Right lobe of liver (tissue), 6 donors: ENCODE results near the gene IFI30. TPM values are rescaled to one million over a fixed set of nuclear protein-coding genes. Genes with fewer than 3 reads are reported as not detected.

Experiments
- ATAC-seq, 4 donors: fragments of 200-7000 bp; cut with Tn5 transposase; one replicate each; pipeline ENCODE4 v1.9.1; 2020; ENCODE audit warnings: mild to moderate bottlenecking in 4 of 4, moderate library complexity in 4 of 4
- DNase-seq, 3 donors: peaks; one replicate each; pipeline ENCODE4 v3.0.0-alpha.2; 2020
- H3K27ac ChIP-seq, 3 donors: fragments of 200-600 bp; one replicate each; pipeline ENCODE4 v1.8.0; 2022
- H3K27me3 ChIP-seq, 2 donors: fragments of 200-600 bp; one replicate each; pipeline ENCODE4 v1.8.0; 2022
- H3K36me3 ChIP-seq, 4 donors: fragments of 200-600 bp; sonication (generic) in 1 of 4; one replicate each; pipeline versions ENCODE4 v1.5.1 to v1.8.0; 2017 to 2022; ENCODE audit warnings: control low read depth in 1 of 4
- H3K4me1 ChIP-seq, 4 donors: fragments of 200-600 bp; sonication (generic) in 1 of 4; one replicate each; pipeline versions ENCODE4 v1.5.1 to v1.8.0; 2017 to 2022; ENCODE audit warnings: control low read depth in 1 of 4
- H3K4me3 ChIP-seq, 3 donors: fragments of 200-600 bp; one replicate each; pipeline ENCODE4 v1.8.0; 2022
- H3K9me3 ChIP-seq, 4 donors: fragments of 200-600 bp; sonication (generic) in 1 of 4; one replicate each; pipeline versions ENCODE4 v1.5.1 to v1.8.0; 2017 to 2022; ENCODE audit warnings: control low read depth in 1 of 4
- POLR2A ChIP-seq: fragments of 450-650 bp; IDR thresholded peaks from one replicate; pipeline ENCODE4 v1.6.1; 2017; ENCODE audit warnings: antibody characterized with exemption, mild to moderate bottlenecking
- WGBS: methylation state at CpG from one replicate; pipeline ENCODE4 v1.1.6; 2018; ENCODE audit warnings: low coverage, low lambda C conversion rate; ENCODE audit not compliant: insufficient coverage; ENCODE audit errors: missing lambda C conversion rate; 5-methylcytosine and 5-hydroxymethylcytosine counted together
- intact Hi-C, 2 donors: fragments of 100-400 bp; cut with DNase I; formaldehyde crosslinking; loops; one replicate each; pipeline versions ENCODE4 v1.11.2 to v1.14.1; 2022
- total RNA-seq, 6 experiments: library from RNA; depleted of rRNA in 2 of 6; stranded (reverse); fragments of >200 nt in 2 of 6; fragmentation: NEBNext Ultra II Directional in 3 of 6; extraction: Animal tissue kit (Norgen Biotek cat#: 25700) in 3 of 6; gene quantifications; one replicate each; pipeline versions ENCODE4 v1.1.0 to v1.2.4, GENCODE V29; 2016 to 2023
- TF ChIP-seq, protein P1 (sequence below), 4 donors: fragments of 200-600 bp in 3 of 4; fragments of 450-650 bp in 1 of 4; IDR thresholded peaks; one replicate each; pipeline versions ENCODE4 v1.5.1 to v1.8.0; 2016 to 2022; ENCODE audit warnings: antibody characterized with exemption in 4 of 4, mild to moderate bottlenecking in 2 of 4
- donor health status: DM: no; HTN: yes; CAD: no.
- donor health status: DM: no; HTN: no; CAD: no.
- donor health status: DM: no; HTN: no; CAD: no.
- donor health status: DM: no; HTN: yes; CAD: no.
- donor health status: DM: no; HTN: yes; CAD: no.

Gene IFI30
- total RNA-seq, 6 experiments from 2014 or later, result 54.0 to 205 (median 91.8) TPM

DNA sequence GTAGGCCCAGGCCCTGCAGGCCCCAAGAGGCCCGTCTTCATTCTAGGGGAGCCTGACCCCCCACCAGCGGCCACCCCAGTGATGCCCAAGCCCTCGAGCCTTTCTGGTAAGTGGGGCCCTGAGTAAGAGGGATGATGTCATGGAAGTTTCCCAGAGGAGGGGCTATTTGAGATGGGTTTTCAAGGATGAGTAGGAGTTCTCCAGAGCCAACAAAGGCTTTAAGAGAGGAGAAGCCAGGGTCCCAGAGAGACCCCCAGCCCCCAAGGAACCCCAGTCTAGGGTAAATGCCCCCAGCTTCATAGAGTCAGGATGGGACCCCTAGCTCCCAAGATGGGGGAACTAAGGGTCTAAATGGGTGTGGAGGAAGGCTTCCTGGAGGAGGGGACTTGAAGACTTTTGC, 29.7 kb upstream of the IFI30 start:
- TF ChIP-seq, protein P1, sequence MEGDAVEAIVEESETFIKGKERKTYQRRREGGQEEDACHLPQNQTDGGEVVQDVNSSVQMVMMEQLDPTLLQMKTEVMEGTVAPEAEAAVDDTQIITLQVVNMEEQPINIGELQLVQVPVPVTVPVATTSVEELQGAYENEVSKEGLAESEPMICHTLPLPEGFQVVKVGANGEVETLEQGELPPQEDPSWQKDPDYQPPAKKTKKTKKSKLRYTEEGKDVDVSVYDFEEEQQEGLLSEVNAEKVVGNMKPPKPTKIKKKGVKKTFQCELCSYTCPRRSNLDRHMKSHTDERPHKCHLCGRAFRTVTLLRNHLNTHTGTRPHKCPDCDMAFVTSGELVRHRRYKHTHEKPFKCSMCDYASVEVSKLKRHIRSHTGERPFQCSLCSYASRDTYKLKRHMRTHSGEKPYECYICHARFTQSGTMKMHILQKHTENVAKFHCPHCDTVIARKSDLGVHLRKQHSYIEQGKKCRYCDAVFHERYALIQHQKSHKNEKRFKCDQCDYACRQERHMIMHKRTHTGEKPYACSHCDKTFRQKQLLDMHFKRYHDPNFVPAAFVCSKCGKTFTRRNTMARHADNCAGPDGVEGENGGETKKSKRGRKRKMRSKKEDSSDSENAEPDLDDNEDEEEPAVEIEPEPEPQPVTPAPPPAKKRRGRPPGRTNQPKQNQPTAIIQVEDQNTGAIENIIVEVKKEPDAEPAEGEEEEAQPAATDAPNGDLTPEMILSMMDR (IDR thresholded peaks at IDR 0.05), result no peak
- TF ChIP-seq POLR2A, result no peak
- H3K27ac ChIP-seq, result no peak overlapping the region
- no peaks in the 10 kb centered on the region for H3K9me3 ChIP-seq
- no peak overlapping the region for H3K4me3 ChIP-seq
- ATAC-seq (no peak), DNase-seq (no peak)
- no peaks in the 10 kb centered on the region for H3K27me3 ChIP-seq
- WGBS, result no CpG with 5 or more reads among the region's 3 CpGs
- H3K4me1 ChIP-seq, result peaks cover 0 to 2% (median 0%) of the 10 kb centered on the region in 4 donors
- H3K36me3 ChIP-seq, result peaks cover 0 to 72% (median 25%) of the 10 kb centered on the region in 4 donors
- intact Hi-C loops, result no loop called here

DNA sequence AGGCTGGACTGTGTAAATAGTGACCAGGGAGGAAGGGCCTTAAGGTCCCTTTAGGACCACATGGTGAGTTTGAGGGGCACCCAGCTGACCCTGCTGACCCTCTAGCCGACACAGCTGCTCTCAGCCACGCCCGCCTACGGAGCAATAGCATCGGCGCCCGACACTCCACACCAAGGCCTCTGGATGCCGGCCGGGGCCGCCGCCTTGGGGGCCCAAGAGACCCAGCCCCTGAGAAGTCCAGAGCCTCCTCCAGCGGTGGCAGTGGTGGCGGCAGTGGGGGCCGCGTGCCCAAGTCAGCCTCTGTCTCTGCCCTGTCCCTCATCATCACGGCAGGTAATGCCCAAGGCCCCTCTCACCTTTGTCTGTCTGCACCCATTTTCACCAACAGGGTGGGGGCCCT, 29.3 kb upstream of the IFI30 start:
- ATAC-seq, result no peak
- Histone ChIP-seq H3K27ac (no peak overlapping the region), H3K9me3 (no peaks in the 10 kb centered on the region), H3K36me3 (peaks cover 0 to 67% (median 25%) of the 10 kb centered on the region in 4 donors), H3K4me1 (no peaks in the 10 kb centered on the region), H3K4me3 (no peak overlapping the region), H3K27me3 (no peaks in the 10 kb centered on the region)
- intact Hi-C loops, result no loop called here
- no peak for DNase-seq
- WGBS, result 83% methylated on average over 1 of the region's 16 CpGs
- TF ChIP-seq, protein P1 (IDR thresholded peaks at IDR 0.05), result no peak
- no peak for TF ChIP-seq POLR2A

DNA sequence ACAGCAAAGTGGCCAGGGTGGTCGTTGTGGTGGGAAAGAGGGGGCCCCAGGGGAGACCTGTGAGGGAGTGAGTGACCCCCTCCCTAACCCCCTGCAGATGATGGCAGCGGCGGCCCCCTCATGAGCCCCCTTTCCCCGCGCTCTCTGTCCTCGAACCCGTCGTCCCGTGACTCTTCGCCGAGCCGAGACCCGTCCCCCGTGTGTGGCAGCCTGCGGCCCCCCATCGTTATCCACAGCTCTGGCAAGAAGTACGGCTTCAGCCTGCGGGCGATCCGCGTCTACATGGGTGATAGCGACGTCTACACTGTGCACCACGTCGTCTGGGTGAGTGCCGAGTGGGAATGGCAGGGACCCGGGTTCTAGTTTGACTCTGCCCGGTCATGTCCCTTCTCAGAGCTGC, 28.7 kb upstream of the IFI30 start:
- intact Hi-C loops, result no loop called here

DNA sequence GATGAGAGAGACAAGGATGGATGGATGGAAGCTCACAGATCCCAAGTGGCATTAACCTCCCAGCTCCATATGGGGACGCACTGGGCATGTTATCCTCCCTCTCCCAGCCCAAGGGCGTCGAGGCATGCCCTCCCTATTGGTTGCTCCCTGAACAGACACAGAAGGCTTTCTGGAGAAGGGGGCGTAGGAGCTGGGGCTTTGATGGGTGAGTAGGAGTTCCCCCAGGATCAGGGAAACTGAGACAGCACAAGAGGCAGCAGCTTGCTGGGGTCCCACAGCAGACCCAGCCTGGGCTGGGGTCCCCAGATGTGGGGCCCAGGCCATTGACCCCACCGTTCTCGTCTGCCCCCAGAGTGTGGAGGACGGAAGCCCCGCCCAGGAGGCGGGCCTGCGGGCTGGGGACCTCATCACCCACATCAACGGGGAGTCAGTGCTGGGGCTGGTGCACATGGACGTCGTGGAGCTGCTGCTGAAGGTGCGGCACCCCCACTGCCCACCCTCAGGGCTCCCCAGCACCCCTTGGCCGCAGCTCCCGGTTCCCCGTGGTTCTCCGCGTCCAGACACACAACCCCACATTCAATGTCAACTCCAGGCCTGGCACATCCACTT, 28.1 kb upstream of the IFI30 start:
- ATAC-seq (no peak), DNase-seq (no peak)
- Histone ChIP-seq H3K4me3 (no peak overlapping the region), H3K27ac (no peak overlapping the region), H3K27me3 (no peaks in the 10 kb centered on the region), H3K4me1 (peaks cover 0 to 6% (median 0%) of the 10 kb centered on the region in 4 donors), H3K9me3 (no peaks in the 10 kb centered on the region), H3K36me3 (peaks cover 0 to 62% (median 23%) of the 10 kb centered on the region in 4 donors)
- TF ChIP-seq, protein P1 (IDR thresholded peaks at IDR 0.05), result no peak
- TF ChIP-seq POLR2A, result no peak
- no CpG with 5 or more reads among the region's 19 CpGs for WGBS
- intact Hi-C loops, result no loop called here

More for the DNA sequence above, 28.7 kb upstream of the IFI30 start:
- no peaks in the 10 kb centered on the region for H3K9me3 ChIP-seq
- H3K4me1 ChIP-seq, result peaks cover 0 to under 1% (median 0%) of the 10 kb centered on the region in 4 donors
- no peak overlapping the region for H3K4me3 ChIP-seq
- TF ChIP-seq POLR2A, result no peak
- TF ChIP-seq, protein P1 (IDR thresholded peaks at IDR 0.05), result no peak
- H3K27me3 ChIP-seq, result no peaks in the 10 kb centered on the region
- 97% methylated on average over 15 of the region's 28 CpGs for WGBS
- H3K27ac ChIP-seq, result no peak overlapping the region
- ATAC-seq (no peak), DNase-seq (no peak)
- peaks cover 0 to 66% (median 25%) of the 10 kb centered on the region in 4 donors for H3K36me3 ChIP-seq
